Lower leg skin (tissue), 4 donors: Measurements from ENCODE around the gene METTL8. TPM values are rescaled to one million over a fixed set of nuclear protein-coding genes. Genes with fewer than 3 reads are reported as not detected.

Experiments
- DNase-seq, 2 donors: peaks; one replicate each; pipeline ENCODE4 v3.0.0-alpha.2; 2019; ENCODE audit warnings: low spot score in 2 of 2
- H3K4me3 ChIP-seq: fragments of 200-600 bp; sonication (generic); 2 replicates; pipeline ENCODE4 v1.5.1; 2017; ENCODE audit warnings: mild to moderate bottlenecking, low read depth; ENCODE audit not compliant: poor library complexity, severe bottlenecking
- POLR2A ChIP-seq, 2 donors: fragments of 450-650 bp; IDR thresholded peaks; one replicate each; pipeline ENCODE4 v1.6.1; 2016 to 2017; ENCODE audit warnings: antibody characterized with exemption in 2 of 2, mild to moderate bottlenecking in 1 of 2, moderate library complexity in 1 of 2
- WGBS, 2 donors: methylation state at CpG; one replicate each; pipeline ENCODE4 v1.1.5; 2018; 5-methylcytosine and 5-hydroxymethylcytosine counted together
- intact Hi-C: fragments of 100-400 bp; cut with DNase I; formaldehyde crosslinking; loops from one replicate; pipeline ENCODE4 v1.15.0; 2023; ENCODE audit warnings: low total_unique reads
- total RNA-seq, 4 donors: library from RNA; depleted of rRNA; stranded (reverse); fragments of >200 nt; gene quantifications; one replicate each; pipeline ENCODE4 v1.1.0, GENCODE V29; 2016
- TF ChIP-seq, protein P1 (sequence below), 3 donors: fragments of 450-650 bp; IDR thresholded peaks; one replicate each; pipeline ENCODE4 v1.5.1; 2016; ENCODE audit warnings: antibody characterized with exemption in 3 of 3, mild to moderate bottlenecking in 3 of 3, moderate library complexity in 2 of 3

Gene METTL8
- total RNA-seq, 4 donors from 2014 or later: 22.5 to 34.9 (median 25.9) TPM

DNA sequence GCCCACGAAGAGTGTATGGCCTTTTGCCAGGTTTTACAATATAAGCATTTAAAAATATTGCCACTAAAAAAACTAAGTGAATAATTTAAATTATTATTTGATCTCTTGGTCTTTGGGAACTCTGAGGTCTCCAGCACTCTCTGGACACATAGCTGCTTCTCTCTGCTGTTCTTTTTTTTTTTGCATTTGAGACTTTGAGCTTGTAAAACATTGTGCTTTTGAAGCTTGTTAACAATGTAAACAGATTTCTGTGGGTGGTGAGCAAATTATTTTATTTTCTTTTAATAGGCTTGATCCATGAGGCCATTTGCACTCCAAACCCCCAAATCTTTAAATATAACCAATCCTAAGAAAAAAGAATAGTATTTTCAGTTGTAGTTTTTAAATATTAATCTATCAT is 42.2 kb upstream of the METTL8 start:
- WGBS, 2 donors: 74 to 81% methylated on average over 1 of the region's 1 CpG
- DNase-seq: no peak
- no peak overlapping the region for H3K4me3 ChIP-seq
- no peak for TF ChIP-seq POLR2A (IDR thresholded peaks at IDR 0.05)
- TF ChIP-seq, protein P1, sequence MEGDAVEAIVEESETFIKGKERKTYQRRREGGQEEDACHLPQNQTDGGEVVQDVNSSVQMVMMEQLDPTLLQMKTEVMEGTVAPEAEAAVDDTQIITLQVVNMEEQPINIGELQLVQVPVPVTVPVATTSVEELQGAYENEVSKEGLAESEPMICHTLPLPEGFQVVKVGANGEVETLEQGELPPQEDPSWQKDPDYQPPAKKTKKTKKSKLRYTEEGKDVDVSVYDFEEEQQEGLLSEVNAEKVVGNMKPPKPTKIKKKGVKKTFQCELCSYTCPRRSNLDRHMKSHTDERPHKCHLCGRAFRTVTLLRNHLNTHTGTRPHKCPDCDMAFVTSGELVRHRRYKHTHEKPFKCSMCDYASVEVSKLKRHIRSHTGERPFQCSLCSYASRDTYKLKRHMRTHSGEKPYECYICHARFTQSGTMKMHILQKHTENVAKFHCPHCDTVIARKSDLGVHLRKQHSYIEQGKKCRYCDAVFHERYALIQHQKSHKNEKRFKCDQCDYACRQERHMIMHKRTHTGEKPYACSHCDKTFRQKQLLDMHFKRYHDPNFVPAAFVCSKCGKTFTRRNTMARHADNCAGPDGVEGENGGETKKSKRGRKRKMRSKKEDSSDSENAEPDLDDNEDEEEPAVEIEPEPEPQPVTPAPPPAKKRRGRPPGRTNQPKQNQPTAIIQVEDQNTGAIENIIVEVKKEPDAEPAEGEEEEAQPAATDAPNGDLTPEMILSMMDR (IDR thresholded peaks at IDR 0.05): no peak
- intact Hi-C loops: no loop called here

DNA sequence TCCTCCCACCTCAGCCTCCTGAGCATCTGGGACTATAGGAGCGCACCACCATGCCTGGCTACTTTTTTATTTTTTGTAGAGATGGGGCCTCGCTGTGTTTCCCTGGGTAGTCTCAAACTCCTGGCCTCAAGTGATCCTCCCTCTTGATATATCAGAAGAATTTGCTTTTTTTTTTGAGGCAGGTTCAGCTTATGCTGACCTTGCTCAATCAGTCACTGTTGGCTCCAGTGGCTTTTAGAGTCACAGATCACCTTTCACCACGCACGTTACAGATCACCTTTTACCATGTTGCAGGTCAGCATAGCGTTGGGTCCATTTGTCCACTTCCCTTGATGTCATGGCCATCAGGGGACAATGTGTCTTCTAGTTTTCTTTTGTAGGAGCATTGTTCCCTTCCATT is 36.3 kb upstream of the METTL8 start:
- TF ChIP-seq, protein P1 (IDR thresholded peaks at IDR 0.05): no peak
- TF ChIP-seq POLR2A (IDR thresholded peaks at IDR 0.05): no peak
- DNase-seq: no peak
- intact Hi-C loops: no loop called here
- H3K4me3 ChIP-seq: no peak overlapping the region
- 83 to 90% methylated on average over 5 of the region's 5 CpGs for WGBS, 2 donors

DNA sequence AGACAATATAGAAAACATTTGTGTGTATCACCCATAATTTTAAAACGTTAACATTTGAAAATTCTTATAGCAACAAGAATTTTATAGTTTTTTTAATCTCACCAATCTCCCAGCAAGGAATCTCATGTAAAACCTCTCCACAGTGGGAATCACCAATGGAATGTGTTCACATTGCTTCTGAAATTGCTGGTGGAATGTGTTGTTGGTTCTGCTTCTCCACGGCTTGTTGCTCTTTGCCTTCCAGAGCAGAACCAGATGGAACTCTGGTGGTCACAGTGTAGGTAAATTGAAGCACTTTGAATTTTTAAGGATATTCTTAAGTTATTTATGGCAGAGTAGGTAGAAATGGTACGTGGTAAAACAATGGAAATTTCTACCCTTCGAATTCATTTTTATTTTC is 35.4 kb upstream of the METTL8 start:
- intact Hi-C loops: no loop called here
- H3K4me3 ChIP-seq: no peak overlapping the region
- 92 to 93% methylated on average over 4 of the region's 4 CpGs for WGBS, 2 donors
- TF ChIP-seq, protein P1 (IDR thresholded peaks at IDR 0.05): no peak
- TF ChIP-seq POLR2A (IDR thresholded peaks at IDR 0.05): no peak
- DNase-seq: no peak

DNA sequence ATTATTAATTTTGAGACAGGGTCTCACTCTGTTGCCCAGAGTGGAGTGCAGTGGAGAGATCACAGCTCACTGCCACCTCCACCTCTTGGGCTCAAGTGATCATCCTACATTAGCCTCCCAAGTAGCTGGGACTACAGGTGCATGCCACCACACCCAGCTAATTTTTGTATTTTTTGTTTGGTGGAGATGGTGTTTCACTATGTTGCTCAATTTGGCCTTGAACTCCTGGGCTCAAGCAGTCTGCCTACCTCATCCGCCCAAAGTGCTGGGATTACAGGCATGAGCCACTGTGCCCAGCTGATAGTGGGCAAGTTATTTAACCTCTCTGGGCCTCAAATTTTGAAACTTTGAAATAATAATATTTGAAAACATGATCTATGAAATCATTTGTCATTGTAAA is 26.7 kb upstream of the METTL8 start:
- TF ChIP-seq, protein P1 (IDR thresholded peaks at IDR 0.05): no peak
- TF ChIP-seq POLR2A (IDR thresholded peaks at IDR 0.05): no peak
- H3K4me3 ChIP-seq: no peak overlapping the region
- DNase-seq: no peak
- WGBS, 2 donors: 96 to 97% methylated on average over 1 of the region's 1 CpG
- intact Hi-C loops: no loop called here

DNA sequence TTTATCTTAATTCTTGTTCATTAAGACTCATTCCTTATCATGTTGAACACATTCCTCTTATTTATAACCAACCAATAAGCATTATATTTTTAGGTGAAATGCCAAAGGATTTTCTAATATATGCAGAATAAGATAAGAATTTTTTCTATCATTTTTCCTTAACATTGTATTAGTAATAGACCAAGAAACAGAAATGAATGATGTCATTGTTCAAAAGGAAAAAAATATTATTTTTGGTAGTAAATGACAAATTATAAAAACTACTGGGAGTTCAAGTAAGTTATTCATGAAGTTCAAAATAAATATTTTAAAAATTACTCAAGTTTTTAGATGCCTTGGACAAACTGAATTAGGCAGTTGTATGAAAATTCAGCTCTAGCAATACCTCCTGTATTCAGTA is 25.7 kb upstream of the METTL8 start:
- intact Hi-C loops: no loop called here
- TF ChIP-seq, protein P1 (IDR thresholded peaks at IDR 0.05): no peak
- no peak for TF ChIP-seq POLR2A (IDR thresholded peaks at IDR 0.05)
- no peak overlapping the region for H3K4me3 ChIP-seq
- DNase-seq: no peak

DNA sequence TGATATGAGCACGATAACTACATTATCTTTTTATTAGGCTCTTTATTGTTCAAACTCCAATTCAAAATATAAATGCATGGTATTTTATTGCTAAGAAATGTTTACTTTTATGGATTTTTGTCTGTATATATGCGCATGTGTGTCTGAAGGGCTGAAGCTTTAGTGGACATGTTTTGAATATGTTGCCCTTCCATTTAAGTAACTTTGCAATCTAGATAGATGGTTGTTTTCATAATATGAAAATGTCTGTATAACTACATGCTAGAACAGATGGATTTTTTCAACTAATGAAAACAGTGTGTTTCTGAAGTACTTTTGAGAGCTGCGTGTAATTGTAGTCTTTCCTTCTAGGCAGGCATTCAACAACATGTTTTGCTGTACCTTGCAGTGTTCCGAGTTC is 19.0 kb upstream of the METTL8 start:
- WGBS, 2 donors: 91 to 95% methylated on average over 4 of the region's 4 CpGs
- intact Hi-C loops: no loop called here
- DNase-seq: no peak
- H3K4me3 ChIP-seq: no peak overlapping the region
- TF ChIP-seq, protein P1 (IDR thresholded peaks at IDR 0.05): no peak
- TF ChIP-seq POLR2A (IDR thresholded peaks at IDR 0.05): no peak
